DOHH2 (cell line): ENCODE results near the gene NF1.

Experiments
- H3F3A ChIP-seq: fragments of 200-600 bp; sonication (generic), shearing (Covaris generic); 2 replicates; pipeline ENCODE4 v1.6.0; 2016; ENCODE audit warnings: antibody characterized with exemption, mild to moderate bottlenecking; ENCODE audit not compliant: control insufficient read depth, insufficient read depth
- H3K27ac ChIP-seq: fragments of 200-600 bp; sonication (generic); 2 replicates; pipeline ENCODE4 v1.5.1; 2014; ENCODE audit warnings: low read depth, mild to moderate bottlenecking, low read length, moderate library complexity
- H3K27me3 ChIP-seq: fragments of 200-600 bp; sonication (generic); 2 replicates; pipeline ENCODE4 v1.6.1; 2014; ENCODE audit warnings: mild to moderate bottlenecking, low read length, mixed read lengths; ENCODE audit not compliant: control insufficient read depth
- H3K36me3 ChIP-seq: fragments of 200-600 bp; sonication (generic); 2 replicates; pipeline ENCODE4 v1.6.1; 2014; ENCODE audit warnings: mild to moderate bottlenecking, low read length, moderate library complexity, mixed read lengths; ENCODE audit not compliant: control insufficient read depth
- H3K4me1 ChIP-seq: fragments of 200-600 bp; sonication (generic); 2 replicates; pipeline ENCODE4 v1.6.1; 2014; ENCODE audit warnings: mild to moderate bottlenecking, low read length, mixed read lengths; ENCODE audit not compliant: control insufficient read depth
- H3K4me2 ChIP-seq: fragments of 200-600 bp; sonication (generic); 2 replicates; pipeline ENCODE4 v1.6.0; 2014; ENCODE audit warnings: mild to moderate bottlenecking, low read length, moderate library complexity
- H3K4me3 ChIP-seq: fragments of 200-600 bp; sonication (generic); 2 replicates; pipeline ENCODE4 v1.5.1; 2014; ENCODE audit warnings: mild to moderate bottlenecking, low read length, mixed read lengths
- H3K79me2 ChIP-seq: fragments of 200-600 bp; sonication (generic); 2 replicates; pipeline ENCODE4 v1.6.1; 2014; ENCODE audit warnings: mild to moderate bottlenecking, low read length, mixed read lengths; ENCODE audit not compliant: control insufficient read depth
- H3K9me2 ChIP-seq: fragments of 200-600 bp; sonication (generic); replicated peaks from 2 replicates; pipeline ENCODE4 v1.6.1; 2014; ENCODE audit warnings: mild to moderate bottlenecking, low read length, mixed read lengths; ENCODE audit not compliant: control insufficient read depth
- H3K9me3 ChIP-seq: fragments of 200-600 bp; sonication (generic); 2 replicates; pipeline ENCODE4 v1.6.1; 2014; ENCODE audit warnings: antibody characterized with exemption, low read length, mixed read lengths; ENCODE audit not compliant: control insufficient read depth, insufficient read depth
- H4K20me1 ChIP-seq: fragments of 200-600 bp; sonication (generic); 2 replicates; pipeline ENCODE4 v1.6.0; 2014; ENCODE audit warnings: low read depth, mild to moderate bottlenecking, antibody characterized with exemption, low read length, moderate library complexity; ENCODE audit not compliant: control insufficient read depth, insufficient read depth
- CTCF ChIP-seq: fragments of 200-600 bp; sonication (generic); IDR thresholded peaks from one replicate; pipeline ENCODE4 v1.5.1; 2014; ENCODE audit warnings: antibody characterized with exemption, mild to moderate bottlenecking, low read depth, low read length; ENCODE audit not compliant: poor library complexity, severe bottlenecking
- EZH2phosphoT487 ChIP-seq: fragments of 200-600 bp; sonication (generic); IDR thresholded peaks from 2 replicates; pipeline ENCODE4 v1.6.1; 2017; ENCODE audit warnings: borderline replicate concordance, mild to moderate bottlenecking, antibody characterized with exemption, low read length, moderate library complexity, mixed read lengths

The NF1 gene

GRCh38 chr17:31241116-31241515 lies 146.3 kb downstream of the NF1 start:
- Histone ChIP-seq H3K79me2 (no peaks in the 10 kb centered on the region), H3K27ac (no peak overlapping the region), H3K27me3 (no peaks in the 10 kb centered on the region), H3K4me1 (no peaks in the 10 kb centered on the region), H3K4me2 (no peak overlapping the region), H3K4me3 (no peak overlapping the region), H3F3A (no peaks in the 10 kb centered on the region), H3K9me3 (no peaks in the 10 kb centered on the region), H4K20me1 (no peaks in the 10 kb centered on the region), H3K36me3 (peaks cover 67% of the 10 kb centered on the region), H3K9me2 (no peaks in the 10 kb centered on the region)
- TF ChIP-seq EZH2phosphoT487 (no peak), CTCF (no peak)

- Histone ChIP-seq H3K9me2 (no peaks in the 10 kb centered on the region), H3K9me3 (no peaks in the 10 kb centered on the region), H3K4me3 (no peak overlapping the region), H3K27me3 (no peaks in the 10 kb centered on the region), H3K79me2 (no peaks in the 10 kb centered on the region), H4K20me1 (no peaks in the 10 kb centered on the region), H3K4me1 (peaks cover 24% of the 10 kb centered on the region), H3K27ac (no peak overlapping the region), H3F3A (no peaks in the 10 kb centered on the region), H3K4me2 (peak overlapping the region; percentile 51), H3K36me3 (peaks cover 47% of the 10 kb centered on the region)
- TF ChIP-seq CTCF (no peak), EZH2phosphoT487 (no peak)
Measured at GRCh38 chr17:31248986-31249834, 154.4 kb downstream of the NF1 start.

- no peaks in the 10 kb centered on the region for H3K79me2 ChIP-seq
- H3K27me3 ChIP-seq = no peaks in the 10 kb centered on the region
- peaks cover 24% of the 10 kb centered on the region for H3K4me1 ChIP-seq
- H3K9me3 ChIP-seq = no peaks in the 10 kb centered on the region
- H3K27ac ChIP-seq = peak overlapping the region; percentile 2; the same call in 1 of the 2 replicates
- no peaks in the 10 kb centered on the region for H4K20me1 ChIP-seq
- TF ChIP-seq CTCF (no peak), EZH2phosphoT487 (no peak)
- peak overlapping the region; percentile 31 for H3K4me3 ChIP-seq
- H3K4me2 ChIP-seq = peak overlapping the region; percentile 51
- H3F3A ChIP-seq = no peaks in the 10 kb centered on the region
- no peaks in the 10 kb centered on the region for H3K9me2 ChIP-seq
- H3K36me3 ChIP-seq = peaks cover 42% of the 10 kb centered on the region
Measured at GRCh38 chr17:31249835-31250141, 155.0 kb downstream of the NF1 start.
